ENCODE measurements around the gene CD180.

Gene CD180

GRCh38 chr5:67243944-67244343, 47.3 kb upstream of the CD180 start:
- Histone ChIP-seq H3K4ac (ENCODE audit: low read depth in 1 of 2, low read length in 2 of 2) (no peak overlapping the region), H2BK15ac (ENCODE audit: low read depth, poor library complexity, severe bottlenecking) (no peak overlapping the region), H3K27ac (ENCODE audit: low read length, poor library complexity, severe bottlenecking) (no peak overlapping the region), H3K36me3 (ENCODE audit: control insufficient read depth in 1 of 2, insufficient read depth in 2 of 2, low read depth in 1 of 2, low read length in 2 of 2) (no peaks in the 10 kb centered on the region), H2BK120ac (ENCODE audit: low read depth, low read length) (no peak overlapping the region), H3K27me3 (ENCODE audit: control insufficient read depth in 1 of 2, insufficient read depth in 1 of 2, low read length in 2 of 2) (no peaks in the 10 kb centered on the region), H2BK12ac (ENCODE audit: low read length in 2 of 2) (peak overlapping the region in 1 of 2 experiments; percentile 87), H3K18ac (ENCODE audit: low read depth in 1 of 2, low read length in 2 of 2) (peak overlapping the region in 1 of 2 experiments; percentile 81), H3K4me3 (ENCODE audit: insufficient read depth in 1 of 2, low read depth in 1 of 2, low read length in 2 of 2) (no peak overlapping the region), H2BK5ac (ENCODE audit: low read depth, low read length, poor library complexity, severe bottlenecking) (no peak overlapping the region), H2AFZ (ENCODE audit: low read depth, low read length) (no peak overlapping the region), H3K9ac (ENCODE audit: low read length) (no peak overlapping the region), H3K4me2 (ENCODE audit: low read length, poor library complexity, severe bottlenecking) (no peak overlapping the region), H3K23ac (ENCODE audit: low read length in 2 of 2) (no peak overlapping the region), H2AK5ac (ENCODE audit: low read length, severe bottlenecking) (no peak overlapping the region), H4K8ac (ENCODE audit: low read length) (no peak overlapping the region), H4K91ac (ENCODE audit: low read length) (no peak overlapping the region), H3K4me1 (ENCODE audit: control insufficient read depth, insufficient read depth, low read depth, low read length) (no peaks in the 10 kb centered on the region), H3K79me1 (replicated peaks; ENCODE audit: low read length, poor library complexity, severe bottlenecking) (no peaks in the 10 kb centered on the region), H3K9me3 (ENCODE audit: control insufficient read depth, low read length) (no peaks in the 10 kb centered on the region), H3K14ac (ENCODE audit: low read length in 2 of 2) (no peak overlapping the region)
- no peak for DNase-seq
- WGBS, result 74% methylated on average over 4 of the region's 4 CpGs

GRCh38 chr5:67243349-67243748, 46.8 kb upstream of the CD180 start:
- H3K4me1 ChIP-seq (ENCODE audit: control insufficient read depth, insufficient read depth, low read depth, low read length), result no peaks in the 10 kb centered on the region
- peak overlapping the region; percentile 61 for H4K8ac ChIP-seq (ENCODE audit: low read length)
- no peak overlapping the region for H2AFZ ChIP-seq (ENCODE audit: low read depth, low read length)
- H3K9ac ChIP-seq (ENCODE audit: low read length), result no peak overlapping the region
- DNase-seq, result no peak
- no peak overlapping the region for H2AK5ac ChIP-seq (ENCODE audit: low read length, severe bottlenecking)
- H3K27me3 ChIP-seq (ENCODE audit: control insufficient read depth in 1 of 2, insufficient read depth in 1 of 2, low read length in 2 of 2), result no peaks in the 10 kb centered on the region
- peak overlapping the region in 1 of 2 experiments; percentile 8 for H2BK12ac ChIP-seq (ENCODE audit: low read length in 2 of 2)
- H3K14ac ChIP-seq (ENCODE audit: low read length in 2 of 2), result no peak overlapping the region
- no peak overlapping the region for H3K4me3 ChIP-seq (ENCODE audit: insufficient read depth in 1 of 2, low read depth in 1 of 2, low read length in 2 of 2)
- no peaks in the 10 kb centered on the region for H3K79me1 ChIP-seq (replicated peaks; ENCODE audit: low read length, poor library complexity, severe bottlenecking)
- peak overlapping the region; percentile 28 for H4K91ac ChIP-seq (ENCODE audit: low read length)
- H3K4ac ChIP-seq (ENCODE audit: low read depth in 1 of 2, low read length in 2 of 2), result no peak overlapping the region
- no peak overlapping the region for H3K27ac ChIP-seq (ENCODE audit: low read length, poor library complexity, severe bottlenecking)
- WGBS, result 100% methylated on average over 1 of the region's 1 CpG
- H2BK120ac ChIP-seq (ENCODE audit: low read depth, low read length), result no peak overlapping the region
- H2BK5ac ChIP-seq (ENCODE audit: low read depth, low read length, poor library complexity, severe bottlenecking), result no peak overlapping the region
- H3K36me3 ChIP-seq (ENCODE audit: control insufficient read depth in 1 of 2, insufficient read depth in 2 of 2, low read depth in 1 of 2, low read length in 2 of 2), result no peaks in the 10 kb centered on the region
- H3K4me2 ChIP-seq (ENCODE audit: low read length, poor library complexity, severe bottlenecking), result no peak overlapping the region
- no peak overlapping the region for H3K23ac ChIP-seq (ENCODE audit: low read length in 2 of 2)
- H3K18ac ChIP-seq (ENCODE audit: low read depth in 1 of 2, low read length in 2 of 2), result no peak overlapping the region
- no peaks in the 10 kb centered on the region for H3K9me3 ChIP-seq (ENCODE audit: control insufficient read depth, low read length)
- H2BK15ac ChIP-seq (ENCODE audit: low read depth, poor library complexity, severe bottlenecking), result peak overlapping the region; percentile 77

GRCh38 chr5:67241326-67241725, 44.7 kb upstream of the CD180 start:
- H2BK120ac ChIP-seq (ENCODE audit: low read depth, low read length), result no peak overlapping the region
- H3K9ac ChIP-seq (ENCODE audit: low read length), result no peak overlapping the region
- no peak overlapping the region for H3K14ac ChIP-seq (ENCODE audit: low read length in 2 of 2)
- H3K27ac ChIP-seq (ENCODE audit: low read length, poor library complexity, severe bottlenecking), result no peak overlapping the region
- H2BK5ac ChIP-seq (ENCODE audit: low read depth, low read length, poor library complexity, severe bottlenecking), result no peak overlapping the region
- no peak overlapping the region for H3K4me3 ChIP-seq (ENCODE audit: insufficient read depth in 1 of 2, low read depth in 1 of 2, low read length in 2 of 2)
- H3K18ac ChIP-seq (ENCODE audit: low read depth in 1 of 2, low read length in 2 of 2), result no peak overlapping the region
- H2AFZ ChIP-seq (ENCODE audit: low read depth, low read length), result no peak overlapping the region
- H2BK12ac ChIP-seq (ENCODE audit: low read length in 2 of 2), result peak overlapping the region in 1 of 2 experiments; percentile 54
- H3K27me3 ChIP-seq (ENCODE audit: control insufficient read depth in 1 of 2, insufficient read depth in 1 of 2, low read length in 2 of 2), result no peaks in the 10 kb centered on the region
- H3K36me3 ChIP-seq (ENCODE audit: control insufficient read depth in 1 of 2, insufficient read depth in 2 of 2, low read depth in 1 of 2, low read length in 2 of 2), result no peaks in the 10 kb centered on the region
- DNase-seq, result no peak
- no peak overlapping the region for H4K8ac ChIP-seq (ENCODE audit: low read length)
- no peak overlapping the region for H3K23ac ChIP-seq (ENCODE audit: low read length in 2 of 2)
- H2AK5ac ChIP-seq (ENCODE audit: low read length, severe bottlenecking), result no peak overlapping the region
- no peaks in the 10 kb centered on the region for H3K4me1 ChIP-seq (ENCODE audit: control insufficient read depth, insufficient read depth, low read depth, low read length)
- H3K4me2 ChIP-seq (ENCODE audit: low read length, poor library complexity, severe bottlenecking), result no peak overlapping the region
- no peak overlapping the region for H3K4ac ChIP-seq (ENCODE audit: low read depth in 1 of 2, low read length in 2 of 2)
- H3K79me1 ChIP-seq (replicated peaks; ENCODE audit: low read length, poor library complexity, severe bottlenecking), result no peaks in the 10 kb centered on the region
- H2BK15ac ChIP-seq (ENCODE audit: low read depth, poor library complexity, severe bottlenecking), result no peak overlapping the region
- no peak overlapping the region for H4K91ac ChIP-seq (ENCODE audit: low read length)
- H3K9me3 ChIP-seq (ENCODE audit: control insufficient read depth, low read length), result no peaks in the 10 kb centered on the region

GRCh38 chr5:67240846-67241245, 44.2 kb upstream of the CD180 start:
- Histone ChIP-seq H3K4me2 (ENCODE audit: low read length, poor library complexity, severe bottlenecking) (no peak overlapping the region), H3K36me3 (ENCODE audit: control insufficient read depth in 1 of 2, insufficient read depth in 2 of 2, low read depth in 1 of 2, low read length in 2 of 2) (no peaks in the 10 kb centered on the region), H3K18ac (ENCODE audit: low read depth in 1 of 2, low read length in 2 of 2) (peak overlapping the region; percentile 2 to 72), H2BK12ac (ENCODE audit: low read length in 2 of 2) (peak overlapping the region in 1 of 2 experiments; percentile 54), H2BK15ac (ENCODE audit: low read depth, poor library complexity, severe bottlenecking) (no peak overlapping the region), H4K8ac (ENCODE audit: low read length) (no peak overlapping the region), H2AK5ac (ENCODE audit: low read length, severe bottlenecking) (no peak overlapping the region), H3K14ac (ENCODE audit: low read length in 2 of 2) (no peak overlapping the region), H3K27me3 (ENCODE audit: control insufficient read depth in 1 of 2, insufficient read depth in 1 of 2, low read length in 2 of 2) (no peaks in the 10 kb centered on the region), H3K9ac (ENCODE audit: low read length) (no peak overlapping the region), H3K9me3 (ENCODE audit: control insufficient read depth, low read length) (no peaks in the 10 kb centered on the region), H2AFZ (ENCODE audit: low read depth, low read length) (no peak overlapping the region), H3K79me1 (replicated peaks; ENCODE audit: low read length, poor library complexity, severe bottlenecking) (no peaks in the 10 kb centered on the region), H3K4me3 (ENCODE audit: insufficient read depth in 1 of 2, low read depth in 1 of 2, low read length in 2 of 2) (no peak overlapping the region), H3K4me1 (ENCODE audit: control insufficient read depth, insufficient read depth, low read depth, low read length) (no peaks in the 10 kb centered on the region), H2BK120ac (ENCODE audit: low read depth, low read length) (no peak overlapping the region), H3K27ac (ENCODE audit: low read length, poor library complexity, severe bottlenecking) (no peak overlapping the region), H4K91ac (ENCODE audit: low read length) (no peak overlapping the region), H3K23ac (ENCODE audit: low read length in 2 of 2) (no peak overlapping the region), H2BK5ac (ENCODE audit: low read depth, low read length, poor library complexity, severe bottlenecking) (no peak overlapping the region), H3K4ac (ENCODE audit: low read depth in 1 of 2, low read length in 2 of 2) (no peak overlapping the region)
- WGBS, result 49% methylated on average over 3 of the region's 3 CpGs
- no peak for DNase-seq
